Neural progenitor cell (in vitro differentiated cells): ENCODE results near the gene SLC2A13.

Experiments
- EZH2 ChIP-seq: fragments of 200-600 bp; sonication (generic); IDR thresholded peaks from 2 replicates; pipeline ENCODE4 v1.6.1; 2017; ENCODE audit warnings: antibody characterized with exemption, mild to moderate bottlenecking, moderate library complexity
- EZH2phosphoT487 ChIP-seq: fragments of 200-600 bp; sonication (generic); IDR thresholded peaks from 2 replicates; pipeline ENCODE4 v1.6.1; 2017; ENCODE audit warnings: antibody characterized with exemption
- TF ChIP-seq, protein P1 (sequence below): fragments of 200-600 bp; sonication (generic); IDR thresholded peaks from 2 replicates; pipeline ENCODE4 v1.5.1; 2017; ENCODE audit warnings: antibody characterized with exemption, mild to moderate bottlenecking

DNA sequence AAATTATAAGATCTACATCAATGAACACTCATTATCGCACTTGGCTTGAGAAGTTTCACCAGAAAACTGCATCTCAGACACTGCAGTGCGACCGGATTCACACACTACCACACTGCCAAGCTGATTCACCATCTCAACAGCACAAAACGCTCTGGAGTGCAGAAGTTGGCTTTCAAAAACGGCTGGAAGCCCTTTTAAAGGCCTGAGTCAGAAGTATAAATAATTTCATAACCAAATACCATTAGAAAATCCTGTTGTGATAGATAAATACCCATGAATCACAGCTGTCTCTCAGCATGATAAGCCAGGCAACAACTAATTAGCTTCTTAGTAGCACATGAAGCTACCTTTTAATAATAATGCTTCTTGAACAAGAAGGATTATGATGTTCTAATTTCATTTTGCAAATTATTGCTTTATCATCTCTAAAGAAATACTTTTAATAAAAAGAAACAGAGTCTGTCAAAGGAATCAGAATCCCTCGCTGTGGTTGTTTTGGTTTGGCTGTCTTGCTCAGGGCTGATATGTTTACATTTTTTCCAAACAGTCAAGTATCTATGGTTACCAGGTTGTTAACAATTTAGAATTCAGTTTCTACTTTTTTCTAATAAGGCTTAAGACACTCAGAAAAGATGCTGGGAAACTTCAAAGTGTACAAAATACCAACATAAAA is 51.2 kb downstream of the SLC2A13 start:
- TF ChIP-seq, protein P1, sequence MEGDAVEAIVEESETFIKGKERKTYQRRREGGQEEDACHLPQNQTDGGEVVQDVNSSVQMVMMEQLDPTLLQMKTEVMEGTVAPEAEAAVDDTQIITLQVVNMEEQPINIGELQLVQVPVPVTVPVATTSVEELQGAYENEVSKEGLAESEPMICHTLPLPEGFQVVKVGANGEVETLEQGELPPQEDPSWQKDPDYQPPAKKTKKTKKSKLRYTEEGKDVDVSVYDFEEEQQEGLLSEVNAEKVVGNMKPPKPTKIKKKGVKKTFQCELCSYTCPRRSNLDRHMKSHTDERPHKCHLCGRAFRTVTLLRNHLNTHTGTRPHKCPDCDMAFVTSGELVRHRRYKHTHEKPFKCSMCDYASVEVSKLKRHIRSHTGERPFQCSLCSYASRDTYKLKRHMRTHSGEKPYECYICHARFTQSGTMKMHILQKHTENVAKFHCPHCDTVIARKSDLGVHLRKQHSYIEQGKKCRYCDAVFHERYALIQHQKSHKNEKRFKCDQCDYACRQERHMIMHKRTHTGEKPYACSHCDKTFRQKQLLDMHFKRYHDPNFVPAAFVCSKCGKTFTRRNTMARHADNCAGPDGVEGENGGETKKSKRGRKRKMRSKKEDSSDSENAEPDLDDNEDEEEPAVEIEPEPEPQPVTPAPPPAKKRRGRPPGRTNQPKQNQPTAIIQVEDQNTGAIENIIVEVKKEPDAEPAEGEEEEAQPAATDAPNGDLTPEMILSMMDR = no peak
- no peak for TF ChIP-seq EZH2
- no peak for TF ChIP-seq EZH2phosphoT487
